Natural killer cell (primary cell): Measurements from ENCODE around the gene MAPK8. TPM values are rescaled to one million over a fixed set of nuclear protein-coding genes. Genes with fewer than 3 reads are reported as not detected.

Source experiments
- ATAC-seq, 3 donors: fragments of 150-1000 bp in 2 of 3; fragments of 200-7000 bp in 1 of 3; cut with Tn5 transposase; 1 replicate in 1 of 3; 2 replicates in 2 of 3; pipeline ENCODE4 v1.10.0; 2021; ENCODE audit warnings: mild to moderate bottlenecking in 2 of 3, moderate library complexity in 2 of 3
- DNase-seq, 2 donors: peaks; one replicate each; pipeline versions ENCODE4 v3.0.0 to v3.0.0-alpha.2; 2013 to 2021; ENCODE audit warnings: mixed read lengths in 1 of 2
- H3K27ac ChIP-seq: one replicate; pipeline ENCODE4 v1.5.1; 2013; ENCODE audit warnings: mild to moderate bottlenecking, low read length
- H3K27me3 ChIP-seq: one replicate; pipeline ENCODE4 v1.6.1; 2013; ENCODE audit warnings: low read length; ENCODE audit not compliant: control insufficient read depth, insufficient read depth
- H3K36me3 ChIP-seq: one replicate; pipeline ENCODE4 v1.6.1; 2013; ENCODE audit warnings: low read length; ENCODE audit not compliant: control insufficient read depth, insufficient read depth
- H3K4me1 ChIP-seq: one replicate; pipeline ENCODE4 v1.6.1; 2013; ENCODE audit warnings: low read length; ENCODE audit not compliant: control insufficient read depth, insufficient read depth
- H3K4me3 ChIP-seq: one replicate; pipeline ENCODE4 v1.5.1; 2013; ENCODE audit warnings: low read length
- H3K9me3 ChIP-seq: one replicate; pipeline ENCODE4 v1.6.1; 2013; ENCODE audit warnings: low read length; ENCODE audit not compliant: control insufficient read depth, insufficient read depth
- H3K27ac Mint-ChIP-seq, 2 donors: one replicate each; pipeline ENCODE4 v1.8.0; 2022; ENCODE audit warnings: mild to moderate bottlenecking in 2 of 2, mixed read lengths in 2 of 2, moderate library complexity in 1 of 2
- H3K27me3 Mint-ChIP-seq, 2 donors: one replicate each; pipeline ENCODE4 v1.8.0; 2022; ENCODE audit warnings: low read depth in 2 of 2, mixed read lengths in 2 of 2
- H3K36me3 Mint-ChIP-seq: one replicate; pipeline ENCODE4 v1.8.0; 2022; ENCODE audit warnings: mixed read lengths
- H3K4me1 Mint-ChIP-seq, 2 donors: one replicate each; pipeline ENCODE4 v1.8.0; 2022; ENCODE audit warnings: mixed read lengths in 2 of 2
- H3K4me3 Mint-ChIP-seq: one replicate; pipeline ENCODE4 v1.8.0; 2022; ENCODE audit warnings: mild to moderate bottlenecking, moderate library complexity, mixed read lengths
- H3K9me3 Mint-ChIP-seq, 2 donors: one replicate each; pipeline ENCODE4 v1.8.0; 2022; ENCODE audit warnings: mixed read lengths in 2 of 2
- WGBS: methylation state at CpG from one replicate; pipeline ENCODE4 v1.1.7; 2013; ENCODE audit warnings: missing lambda C conversion rate; ENCODE audit not compliant: insufficient coverage; 5-methylcytosine and 5-hydroxymethylcytosine counted together
- intact Hi-C: fragments of 100-400 bp; cut with micrococcal nuclease; formaldehyde crosslinking; loops from one replicate; pipeline ENCODE4 v1.14.2; 2022
- total RNA-seq, 4 donors: library from RNA; stranded (reverse); fragments of 120-200 nt in 1 of 4; gene quantifications; one replicate each; pipeline versions ENCODE4 v1.2.3 to v1.2.4, GENCODE V29; 2013 to 2022
- TF ChIP-seq, protein P1 (sequence below): fragments of 200-600 bp; IDR thresholded peaks from one replicate; pipeline ENCODE4 v1.8.0; 2022; ENCODE audit warnings: antibody characterized with exemption

The MAPK8 gene
- total RNA-seq, 3 donors from 2014 or later (not counting 1 experiment from before 2014, with no cell fraction given): 37.3 to 44.5 (median 40.8) TPM

DNA sequence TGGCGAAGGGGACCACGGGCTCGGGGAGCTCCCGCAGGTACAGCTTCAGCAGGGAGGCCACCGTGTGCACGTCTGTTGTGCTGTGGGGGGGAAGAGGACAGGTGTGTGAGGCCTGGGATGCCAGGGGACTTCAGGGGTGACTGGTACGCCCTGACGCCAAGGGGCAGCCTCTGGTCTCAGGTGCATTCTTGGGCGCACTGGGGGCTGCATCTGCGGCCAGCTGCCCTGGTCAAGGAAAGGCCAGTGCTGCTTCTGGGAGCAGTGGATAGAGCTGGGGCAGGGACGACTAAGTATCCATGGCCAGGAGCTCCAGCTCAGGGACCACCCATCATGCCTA is 148.5 kb downstream of the MAPK8 start:
- ATAC-seq (no peak), DNase-seq (peak in 1 of 2 donors; percentile 9)
- Mint-ChIP-seq H3K4me1 (no peaks in the 10 kb centered on the region), H3K9me3 (no peaks in the 10 kb centered on the region), H3K4me3 (no peak overlapping the region), H3K27ac (no peak overlapping the region), H3K36me3 (no peaks in the 10 kb centered on the region), H3K27me3 (no peaks in the 10 kb centered on the region)
- Histone ChIP-seq H3K36me3 (no peaks in the 10 kb centered on the region), H3K27me3 (no peaks in the 10 kb centered on the region), H3K27ac (no peak overlapping the region), H3K9me3 (no peaks in the 10 kb centered on the region), H3K4me3 (no peak overlapping the region), H3K4me1 (peaks cover 5% of the 10 kb centered on the region)
- TF ChIP-seq, protein P1, sequence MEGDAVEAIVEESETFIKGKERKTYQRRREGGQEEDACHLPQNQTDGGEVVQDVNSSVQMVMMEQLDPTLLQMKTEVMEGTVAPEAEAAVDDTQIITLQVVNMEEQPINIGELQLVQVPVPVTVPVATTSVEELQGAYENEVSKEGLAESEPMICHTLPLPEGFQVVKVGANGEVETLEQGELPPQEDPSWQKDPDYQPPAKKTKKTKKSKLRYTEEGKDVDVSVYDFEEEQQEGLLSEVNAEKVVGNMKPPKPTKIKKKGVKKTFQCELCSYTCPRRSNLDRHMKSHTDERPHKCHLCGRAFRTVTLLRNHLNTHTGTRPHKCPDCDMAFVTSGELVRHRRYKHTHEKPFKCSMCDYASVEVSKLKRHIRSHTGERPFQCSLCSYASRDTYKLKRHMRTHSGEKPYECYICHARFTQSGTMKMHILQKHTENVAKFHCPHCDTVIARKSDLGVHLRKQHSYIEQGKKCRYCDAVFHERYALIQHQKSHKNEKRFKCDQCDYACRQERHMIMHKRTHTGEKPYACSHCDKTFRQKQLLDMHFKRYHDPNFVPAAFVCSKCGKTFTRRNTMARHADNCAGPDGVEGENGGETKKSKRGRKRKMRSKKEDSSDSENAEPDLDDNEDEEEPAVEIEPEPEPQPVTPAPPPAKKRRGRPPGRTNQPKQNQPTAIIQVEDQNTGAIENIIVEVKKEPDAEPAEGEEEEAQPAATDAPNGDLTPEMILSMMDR: no peak
- intact Hi-C loops: no loop called here
- 88% methylated on average over 11 of the region's 11 CpGs for WGBS

DNA sequence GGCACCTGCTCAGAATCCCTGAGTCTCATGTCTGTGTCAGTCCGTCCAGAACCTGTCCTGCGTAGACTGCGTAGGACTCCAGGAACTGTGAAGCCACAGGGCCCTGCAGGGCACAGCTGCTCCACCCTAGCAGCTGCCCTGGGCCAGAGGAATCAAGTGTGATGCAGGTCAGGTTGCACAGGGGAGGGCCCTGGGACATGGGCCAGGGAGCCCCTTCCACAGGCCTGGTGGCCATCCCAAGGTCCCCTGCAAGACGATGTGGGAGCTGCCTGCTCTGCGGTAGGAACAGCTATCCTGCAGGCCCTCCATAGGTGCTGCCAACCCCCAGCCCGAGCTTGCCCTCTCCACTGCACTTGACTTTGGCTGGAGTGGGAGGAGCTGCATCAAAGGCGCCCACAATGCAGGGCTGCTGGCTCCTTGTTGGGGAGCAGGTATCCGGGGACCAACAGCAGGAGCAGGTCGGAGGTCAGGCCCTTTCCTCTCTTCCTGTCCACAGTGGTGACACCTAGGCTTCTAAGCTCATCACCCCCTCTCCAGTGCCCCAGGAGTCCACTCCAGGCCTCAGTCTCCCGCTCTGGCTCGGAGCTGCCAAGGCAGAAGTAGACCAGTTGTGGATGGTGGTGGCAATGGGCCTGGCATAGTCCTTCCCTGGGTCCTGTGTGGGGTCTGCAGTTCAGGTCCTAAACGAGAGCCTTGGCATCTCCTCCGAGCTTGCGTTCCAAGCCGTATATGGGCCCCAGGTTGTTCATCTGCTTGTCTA is 149.1 kb downstream of the MAPK8 start:
- intact Hi-C loops: no loop called here
- no peaks in the 10 kb centered on the region for H3K27me3 Mint-ChIP-seq
- no peaks in the 10 kb centered on the region for H3K36me3 ChIP-seq
- no peak overlapping the region for H3K27ac ChIP-seq
- H3K27me3 ChIP-seq: no peaks in the 10 kb centered on the region
- peaks cover 5% of the 10 kb centered on the region for H3K4me1 ChIP-seq
- 90% methylated on average over 15 of the region's 15 CpGs for WGBS
- no peak for ATAC-seq
- no peak overlapping the region for H3K27ac Mint-ChIP-seq
- peak in 1 of 2 donors; percentile 4 for DNase-seq
- H3K4me3 ChIP-seq: no peak overlapping the region
- H3K4me1 Mint-ChIP-seq: no peaks in the 10 kb centered on the region
- TF ChIP-seq, protein P1: no peak
- no peaks in the 10 kb centered on the region for H3K9me3 ChIP-seq
- no peaks in the 10 kb centered on the region for H3K36me3 Mint-ChIP-seq
- no peaks in the 10 kb centered on the region for H3K9me3 Mint-ChIP-seq
- no peak overlapping the region for H3K4me3 Mint-ChIP-seq

DNA sequence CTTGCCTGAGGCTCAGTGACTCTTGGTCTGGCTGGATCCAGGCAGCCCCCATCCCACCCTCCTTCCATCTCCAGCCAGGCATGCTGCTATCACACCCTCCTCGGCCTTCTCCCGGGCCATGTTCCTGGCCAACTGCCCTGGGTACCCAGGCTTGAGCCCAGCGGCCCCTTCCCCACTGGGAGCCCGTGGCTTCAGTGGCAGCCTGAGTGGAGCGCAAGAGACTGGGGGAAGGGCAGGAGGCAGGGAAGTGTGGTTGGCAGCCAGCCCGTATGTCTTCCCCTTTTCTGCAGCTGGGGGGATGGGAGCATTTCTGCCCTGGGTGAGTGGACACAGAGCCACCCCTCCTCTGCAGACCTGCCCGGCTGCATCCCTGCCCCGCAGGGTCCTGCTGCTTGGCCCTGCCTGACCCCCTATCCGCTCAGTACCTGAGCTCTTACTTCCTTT is 149.9 kb downstream of the MAPK8 start:
- WGBS: 6% methylated on average over 9 of the region's 9 CpGs
- Mint-ChIP-seq H3K9me3 (no peaks in the 10 kb centered on the region), H3K27ac (no peak overlapping the region), H3K36me3 (no peaks in the 10 kb centered on the region), H3K4me3 (no peak overlapping the region), H3K27me3 (no peaks in the 10 kb centered on the region), H3K4me1 (no peaks in the 10 kb centered on the region)
- DNase-seq: no peak
- H3K36me3 ChIP-seq: no peaks in the 10 kb centered on the region
- TF ChIP-seq, protein P1: no peak
- H3K4me3 ChIP-seq: no peak overlapping the region
- ATAC-seq: peak in 2 of 3 donors; percentile 25 to 29
- peaks cover 5% of the 10 kb centered on the region for H3K4me1 ChIP-seq
- intact Hi-C loops: no loop called here
- no peaks in the 10 kb centered on the region for H3K9me3 ChIP-seq
- H3K27me3 ChIP-seq: no peaks in the 10 kb centered on the region
- no peak overlapping the region for H3K27ac ChIP-seq
